EH (cell line): ENCODE measurements around the gene SPATA9.

Experiments
- DNase-seq: peaks from one replicate; pipeline ENCODE4 v3.0.0-alpha.2; 2015; ENCODE audit warnings: low read depth

SPATA9 gene

DNA sequence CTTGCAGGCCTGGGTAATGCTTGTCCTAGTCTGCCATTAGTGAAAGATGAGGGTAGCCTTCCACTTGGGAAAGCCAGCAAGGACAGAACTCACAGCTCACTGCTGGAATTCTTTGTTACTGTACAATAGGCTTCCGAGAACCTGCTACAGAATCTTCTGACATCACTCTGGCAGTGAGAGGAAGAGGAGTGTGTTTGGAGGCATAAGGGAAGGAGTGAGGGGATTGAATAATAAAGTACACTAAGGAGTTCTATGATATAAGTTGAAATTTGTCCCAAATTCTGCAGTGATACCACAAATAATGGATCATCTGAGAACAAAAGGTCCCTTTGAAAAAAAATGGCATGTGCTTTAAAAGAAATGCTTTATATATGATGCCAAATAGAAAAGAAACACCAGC is at the start of gene SPATA9:
Gene SPATA9 (minus strand): TSS at position 101 of the 400 bp plus-strand sequence. CDS start 137 bp downstream, outside the sequence.
- DNase-seq, result no peak

- peak; percentile 62 for DNase-seq
Observed at GRCh38 chr5:95731571-95732554, 49.1 kb upstream of the SPATA9 start.

DNA sequence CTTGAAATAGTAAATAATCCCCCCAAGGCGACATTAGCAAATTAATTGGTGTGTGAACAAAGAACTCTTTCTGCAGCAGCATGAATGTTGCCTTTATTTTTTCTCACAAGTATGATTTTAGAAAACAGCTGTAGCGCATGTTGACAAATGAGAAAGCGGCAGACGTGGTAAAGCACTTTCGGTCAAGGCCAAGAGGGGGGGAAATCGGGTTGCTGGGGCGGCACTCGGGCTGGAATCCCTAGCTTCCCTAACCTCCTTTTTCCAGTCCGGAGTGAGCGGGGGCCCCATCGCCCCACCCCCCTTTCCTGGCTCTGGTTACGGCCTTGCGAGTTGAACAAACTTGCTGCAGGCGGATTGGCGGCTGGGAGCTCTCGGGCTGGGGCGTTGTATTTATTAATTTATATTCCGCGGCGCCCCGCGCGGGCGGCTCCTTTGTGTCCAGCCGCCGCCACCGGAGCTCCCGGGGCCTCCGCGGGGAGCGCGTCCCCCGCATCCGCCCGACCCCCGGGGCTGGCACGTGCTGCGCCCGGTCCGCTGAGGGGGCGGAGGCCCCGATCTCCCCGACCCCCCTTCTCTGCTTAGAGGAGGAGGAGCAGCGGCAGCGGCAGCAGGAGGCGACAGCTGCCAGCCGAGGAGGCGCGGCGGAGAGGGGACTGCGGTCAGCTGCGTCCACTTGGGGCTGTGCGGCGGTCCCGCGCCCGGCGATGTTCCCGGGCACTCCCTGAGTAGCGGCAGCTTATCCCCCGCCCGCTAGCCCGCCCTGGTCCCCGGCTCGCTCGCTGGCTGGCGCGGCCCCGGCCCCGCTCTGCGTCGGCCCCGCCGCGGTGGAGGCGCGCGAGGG is 48.2 kb upstream of the SPATA9 start, which contains the start of gene RHOBTB3:
Gene RHOBTB3 (plus strand): TSS at position 607 of the 841 bp plus-strand sequence. CDS start 347 bp downstream, outside the sequence.
- peak; percentile 93 for DNase-seq

GRCh38 chr5:95730011-95730700 is 47.4 kb upstream of the SPATA9 start:
- DNase-seq, result peak; percentile 40

GRCh38 chr5:95729115-95730010 is 46.6 kb upstream of the SPATA9 start:
- DNase-seq, result no peak

- peak; percentile 57 for DNase-seq
Observed at GRCh38 chr5:95728494-95729114, 45.8 kb upstream of the SPATA9 start.

DNA sequence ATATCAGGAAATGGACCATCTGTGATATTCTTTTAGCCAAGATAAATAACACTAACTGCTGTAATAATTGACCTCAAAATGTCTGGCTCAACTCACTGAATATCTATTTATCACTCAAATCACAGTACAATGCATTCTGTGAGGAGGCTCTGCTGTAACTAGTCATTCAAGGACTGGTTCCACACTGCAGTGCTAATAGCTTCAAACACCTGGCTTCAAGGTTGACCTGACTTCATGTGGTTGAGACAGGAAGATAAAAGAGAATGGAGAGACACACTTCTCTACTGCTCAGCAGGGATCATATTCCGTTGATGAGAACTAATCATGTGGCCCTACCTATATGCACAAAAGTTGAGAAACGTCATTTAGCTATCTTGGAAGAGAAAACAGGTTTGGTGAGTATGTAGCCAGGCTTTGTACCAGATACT is 45.0 kb upstream of the SPATA9 start:
- peak; percentile 40 for DNase-seq

DNA sequence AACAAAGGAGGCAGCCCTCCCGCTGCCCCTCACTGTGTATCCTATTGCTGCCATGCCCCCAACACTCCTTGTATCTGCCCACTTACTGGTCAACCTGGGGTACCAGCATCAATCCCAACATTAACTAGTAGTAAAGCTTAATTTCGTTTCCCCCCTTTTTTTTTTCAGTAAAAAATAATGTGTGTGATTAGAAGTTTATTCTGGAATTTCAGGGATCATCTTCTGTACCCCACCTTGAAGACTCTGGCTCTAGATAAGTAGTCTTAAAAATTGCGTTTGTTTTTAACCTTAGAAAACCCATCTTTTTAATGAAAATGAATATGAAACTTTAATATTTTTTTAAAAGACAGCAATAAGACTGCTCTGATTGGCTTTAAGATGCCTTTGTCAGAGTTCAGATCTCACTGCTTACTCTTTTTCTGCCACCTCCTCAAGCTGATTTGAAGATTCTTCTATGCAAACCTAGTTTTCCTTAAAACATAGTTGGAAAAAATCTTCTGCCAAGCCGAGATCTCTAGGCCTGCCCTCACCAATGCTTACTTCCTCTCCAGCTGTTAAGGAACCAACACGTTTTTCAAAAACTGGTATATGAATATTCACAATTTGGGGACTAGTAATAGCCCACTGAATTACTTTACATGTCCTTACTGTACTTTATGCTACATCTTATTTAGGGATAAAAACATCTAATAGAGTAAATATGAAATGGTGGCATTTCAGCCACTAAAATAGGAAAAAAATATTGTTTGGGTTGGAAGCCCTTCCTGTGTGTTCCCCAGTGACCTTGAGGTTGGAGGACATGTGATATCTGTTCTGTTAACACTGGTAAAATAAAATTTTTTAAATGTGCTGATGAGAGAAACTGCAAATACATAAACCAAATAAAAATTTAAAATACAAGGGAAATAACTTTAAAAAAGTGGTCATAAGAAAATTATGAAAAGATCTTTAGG is 44.3 kb upstream of the SPATA9 start:
- no peak for DNase-seq

- DNase-seq, result peak; percentile 83
Observed at GRCh38 chr5:95725937-95726810, 43.4 kb upstream of the SPATA9 start.

GRCh38 chr5:95725071-95725820 is 42.5 kb upstream of the SPATA9 start:
- peak; percentile 61 for DNase-seq

- peak; percentile 83 for DNase-seq
Observed at GRCh38 chr5:95723632-95724369, 41.0 kb upstream of the SPATA9 start.

- no peak for DNase-seq
Observed at GRCh38 chr5:95721582-95722295, 38.9 kb upstream of the SPATA9 start.

DNA sequence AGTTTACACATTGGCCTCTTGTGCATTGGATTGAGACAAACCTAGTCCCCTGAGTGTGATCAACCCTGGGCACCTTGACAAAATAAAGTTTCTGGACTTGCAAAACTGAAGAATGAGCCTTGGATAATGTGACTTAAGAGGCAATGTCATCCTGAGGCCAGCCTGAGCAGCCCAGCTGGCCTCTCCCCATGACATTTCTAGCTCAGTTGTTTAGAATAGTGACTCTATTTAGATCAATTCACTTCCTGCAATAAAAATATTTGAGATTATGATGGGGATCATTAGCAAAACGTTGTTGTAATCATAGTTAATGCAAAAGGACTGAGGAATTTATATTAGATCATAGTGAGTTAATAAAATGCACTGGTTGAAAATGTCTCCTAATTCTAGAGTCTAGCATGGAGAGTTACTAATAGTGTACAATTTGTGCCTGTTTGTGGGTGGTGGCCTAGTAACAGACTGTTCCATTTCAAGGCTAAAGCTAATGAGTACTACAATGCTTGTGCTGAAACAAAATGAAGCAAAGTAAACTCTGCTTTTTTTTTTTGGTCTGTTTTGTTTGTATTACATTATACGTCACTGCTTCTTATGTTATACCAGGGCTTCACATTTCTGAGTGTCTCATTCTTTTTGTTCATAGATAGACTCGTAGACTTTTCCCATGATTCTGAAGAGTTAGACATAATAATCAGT is 37.4 kb upstream of the SPATA9 start:
- DNase-seq, result peak; percentile 81

GRCh38 chr5:95718738-95719137 is 35.9 kb upstream of the SPATA9 start:
- no peak for DNase-seq

DNA sequence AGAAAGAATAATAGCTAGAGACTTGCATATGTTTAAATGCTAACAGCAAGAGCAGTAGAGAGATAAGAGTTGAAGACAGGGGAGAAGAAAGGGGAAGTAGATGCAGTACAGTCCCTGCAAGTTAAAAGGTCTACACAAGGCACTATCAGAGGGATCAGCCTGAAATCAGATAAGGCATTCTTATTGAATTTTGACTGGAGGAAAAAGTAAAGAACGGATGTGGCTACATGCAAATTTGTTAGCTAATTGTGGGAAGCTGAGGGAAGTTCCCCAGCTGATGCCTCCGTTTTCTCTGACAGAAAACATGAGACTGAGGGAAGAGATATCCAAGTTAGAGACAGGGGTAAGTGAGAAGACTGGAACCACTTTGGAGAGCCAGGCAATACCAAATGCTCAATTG is 35.4 kb upstream of the SPATA9 start:
- DNase-seq, result no peak
